Neuronal stem cell (in vitro differentiated cells): ENCODE results near the gene BRAT1.

Source experiments
- DNase-seq: peaks from one replicate; pipeline ENCODE4 v3.0.0-alpha.2; 2013; ENCODE audit warnings: low spot score
- H2AFZ ChIP-seq: one replicate; pipeline ENCODE4 v1.6.1; 2013; ENCODE audit warnings: mild to moderate bottlenecking, low read length, inconsistent platforms
- H2AK5ac ChIP-seq: 2 replicates; pipeline ENCODE4 v1.6.1; 2013; ENCODE audit warnings: low read depth, mild to moderate bottlenecking, inconsistent platforms, low read length, moderate library complexity, mixed read lengths
- H2BK120ac ChIP-seq: 2 replicates; pipeline ENCODE4 v1.6.1; 2013; ENCODE audit warnings: low read depth, mild to moderate bottlenecking, inconsistent platforms, low read length, moderate library complexity, mixed read lengths
- H2BK12ac ChIP-seq: one replicate; pipeline ENCODE4 v1.6.1; 2013; ENCODE audit warnings: low read length, inconsistent platforms
- H2BK15ac ChIP-seq: 2 replicates; pipeline ENCODE4 v1.6.1; 2013; ENCODE audit warnings: mild to moderate bottlenecking, low read length, inconsistent platforms, mixed read lengths
- H2BK5ac ChIP-seq: one replicate; pipeline ENCODE4 v1.6.1; 2013; ENCODE audit warnings: inconsistent platforms, mild to moderate bottlenecking, low read length, moderate library complexity
- H3K14ac ChIP-seq: one replicate; pipeline ENCODE4 v1.6.1; 2013; ENCODE audit warnings: low read length, inconsistent platforms
- H3K18ac ChIP-seq: 2 replicates; pipeline ENCODE4 v1.6.1; 2013; ENCODE audit warnings: low read length, inconsistent platforms
- H3K23ac ChIP-seq: 2 replicates; pipeline ENCODE4 v1.6.1; 2013; ENCODE audit warnings: low read depth, mild to moderate bottlenecking, mixed read lengths, low read length, inconsistent platforms; ENCODE audit not compliant: poor library complexity
- H3K27ac ChIP-seq: replicated peaks from 3 replicates; pipeline ENCODE4 v1.5.1; 2013; ENCODE audit warnings: low read length, inconsistent platforms
- H3K27me3 ChIP-seq, 3 experiments: 2 replicates each; pipeline ENCODE4 v1.6.1; 2013; ENCODE audit warnings: low read length in 3 of 3, mild to moderate bottlenecking in 2 of 3, inconsistent platforms in 1 of 3, low read depth in 1 of 3, mixed read lengths in 1 of 3, moderate library complexity in 1 of 3; ENCODE audit not compliant: control insufficient read depth in 3 of 3, insufficient read depth in 3 of 3
- H3K36me3 ChIP-seq, 2 donors: replicated peaks in 1 of 2; 2 replicates each; pipeline ENCODE4 v1.6.1; 2013; ENCODE audit warnings: low read length in 2 of 2; ENCODE audit not compliant: control insufficient read depth in 2 of 2, insufficient read depth in 2 of 2
- H3K4ac ChIP-seq: 2 replicates; pipeline ENCODE4 v1.6.1; 2013; ENCODE audit warnings: inconsistent platforms, mild to moderate bottlenecking, low read length, moderate library complexity
- H3K4me1 ChIP-seq, 2 donors: 1 replicate in 1 of 2; 2 replicates in 1 of 2; pipeline ENCODE4 v1.6.1; 2013; ENCODE audit warnings: low read length in 2 of 2, low read depth in 1 of 2; ENCODE audit not compliant: control insufficient read depth in 2 of 2, insufficient read depth in 1 of 2
- H3K4me2 ChIP-seq: one replicate; pipeline ENCODE4 v1.6.1; 2013; ENCODE audit warnings: mild to moderate bottlenecking, low read length, inconsistent platforms; ENCODE audit not compliant: insufficient read depth, poor library complexity, severe bottlenecking
- H3K4me3 ChIP-seq, 2 donors: 2 replicates each; pipeline ENCODE4 v1.5.1; 2013; ENCODE audit warnings: low read length in 2 of 2, mild to moderate bottlenecking in 2 of 2, inconsistent platforms in 1 of 2, moderate library complexity in 1 of 2
- H3K79me1 ChIP-seq: one replicate; pipeline ENCODE4 v1.6.1; 2013; ENCODE audit warnings: low read depth, mild to moderate bottlenecking, inconsistent platforms, low read length, moderate library complexity
- H3K9ac ChIP-seq: one replicate; pipeline ENCODE4 v1.6.1; 2013; ENCODE audit warnings: mild to moderate bottlenecking, low read depth, low read length, inconsistent platforms; ENCODE audit not compliant: poor library complexity
- H3K9me3 ChIP-seq, 2 donors: replicated peaks in 1 of 2; 2 replicates each; pipeline versions ENCODE3 to v1.6.1; 2013; ENCODE audit warnings: low read length in 2 of 2, mild to moderate bottlenecking in 2 of 2, inconsistent platforms in 1 of 2, low read depth in 1 of 2, mixed read lengths in 1 of 2, moderate library complexity in 1 of 2; ENCODE audit not compliant: control insufficient read depth in 2 of 2, insufficient read depth in 1 of 2
- H4K8ac ChIP-seq: one replicate; pipeline ENCODE4 v1.6.1; 2013; ENCODE audit warnings: low read depth, mild to moderate bottlenecking, inconsistent platforms, low read length, moderate library complexity
- H4K91ac ChIP-seq: one replicate; pipeline ENCODE4 v1.6.1; 2013; ENCODE audit warnings: low read length, low read depth, mild to moderate bottlenecking, inconsistent platforms; ENCODE audit not compliant: poor library complexity
- WGBS, 2 donors: extraction: QIAGEN DNeasy Blood & Tissue Kit; methylation state at CpG; one replicate each; pipeline ENCODE4 v1.1.7; 2013; ENCODE audit warnings: missing lambda C conversion rate in 2 of 2, mixed read lengths in 1 of 2; ENCODE audit not compliant: insufficient read length in 2 of 2, insufficient replicate concordance in 1 of 2; ENCODE audit errors: extremely low coverage in 2 of 2; 5-methylcytosine and 5-hydroxymethylcytosine counted together

Gene BRAT1

DNA sequence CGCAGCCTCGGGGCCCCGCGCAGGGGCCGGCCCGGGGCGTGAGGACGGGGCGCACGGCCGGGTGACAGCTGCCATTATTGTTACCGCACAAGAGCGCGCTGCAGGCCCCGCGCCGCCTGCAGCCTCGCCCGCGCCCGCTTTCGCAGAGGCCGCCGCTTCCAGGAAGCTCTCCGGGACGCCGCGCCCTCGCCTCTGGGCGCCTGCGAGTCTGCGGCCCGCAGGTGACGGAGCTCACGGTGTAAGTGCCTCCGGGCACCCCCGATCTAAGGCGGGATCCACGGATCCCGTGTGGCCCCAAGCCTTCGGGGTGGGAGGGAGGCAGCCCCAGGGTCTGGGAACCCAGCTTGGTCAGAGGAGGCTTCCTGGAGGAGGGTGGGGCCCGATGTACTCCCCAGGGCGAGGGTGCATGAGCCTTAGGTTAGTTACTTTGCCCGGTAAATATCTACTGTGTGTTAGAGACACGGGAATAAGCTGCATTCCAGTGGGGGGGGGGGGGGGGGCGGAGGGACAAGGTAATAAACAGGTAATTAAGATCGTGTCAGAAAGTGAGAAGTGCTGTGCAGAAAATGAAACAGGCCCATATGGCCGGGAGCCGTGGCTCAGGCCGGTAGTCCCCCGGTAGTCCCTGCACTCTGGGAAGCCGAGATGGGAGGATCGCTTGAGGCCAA is 4.1 kb upstream of the BRAT1 start:
- Histone ChIP-seq H3K27me3 (no peaks in the 10 kb centered on the region), H3K36me3 (no peaks in the 10 kb centered on the region), H2AK5ac (peak overlapping the region; percentile 90), H2BK15ac (peak overlapping the region; percentile 58), H4K8ac (no peak overlapping the region), H3K27ac (peak overlapping the region; percentile 54), H4K91ac (no peak overlapping the region), H2BK120ac (no peak overlapping the region), H3K18ac (peak overlapping the region; percentile 95), H3K14ac (peak overlapping the region; percentile 56), H2BK5ac (no peak overlapping the region), H3K4me1 (peaks cover 6 to 7% of the 10 kb centered on the region in 2 donors), H3K4me2 (peak overlapping the region; percentile 93), H3K79me1 (peaks cover 10% of the 10 kb centered on the region), H3K9ac (peak overlapping the region; percentile 88), H3K4ac (no peak overlapping the region), H3K23ac (peak overlapping the region; percentile 93), H2BK12ac (no peak overlapping the region), H2AFZ (peak overlapping the region; percentile 96), H3K9me3 (no peaks in the 10 kb centered on the region), H3K4me3 (peak overlapping the region; percentile 90 to 98)
- DNase-seq, result no peak
- no CpG with 5 or more reads among the region's 53 CpGs for WGBS, 2 donors

DNA sequence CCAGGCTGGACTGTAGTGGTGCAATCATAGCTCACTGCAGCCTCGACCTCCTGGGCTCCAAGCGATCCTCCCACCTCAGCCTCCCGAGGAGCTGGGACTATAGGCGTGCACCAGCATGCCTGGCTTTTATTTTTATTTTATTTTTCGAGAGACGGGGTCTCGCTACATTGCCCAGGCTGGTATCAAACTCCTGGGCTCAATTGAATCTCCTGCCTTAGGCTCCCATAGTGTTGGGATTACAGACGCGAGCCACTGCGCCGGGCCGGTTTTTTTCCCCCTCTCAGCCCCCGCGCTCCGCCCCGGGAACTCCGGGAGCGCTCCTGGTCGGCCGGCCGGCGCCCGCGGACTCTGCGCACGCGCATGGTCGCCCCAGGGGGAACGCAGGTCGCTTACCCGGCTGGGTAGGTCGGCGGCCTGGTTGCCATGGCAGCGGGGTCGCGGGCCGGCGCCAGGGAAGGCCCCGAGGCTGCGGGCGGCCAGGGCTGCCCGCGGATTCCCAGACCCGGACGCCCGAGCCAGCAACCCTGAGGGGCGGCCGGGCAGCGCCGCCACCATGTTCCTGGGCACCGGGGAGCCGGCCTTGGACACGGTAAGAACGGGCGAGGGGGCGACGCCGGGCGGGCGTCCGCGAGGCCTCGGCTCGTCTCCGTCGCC is 3.4 kb upstream of the BRAT1 start, which contains the start of gene IQCE:
IQCE (plus strand) TSS at position 351 of the 654 bp plus-strand sequence; CDS start at position 554, 203 bp downstream.
- H2BK120ac ChIP-seq, result no peak within 1 kb of the TSS
- H4K91ac ChIP-seq, result no peak within 1 kb of the TSS
- no peak within 1 kb of the TSS for H2BK5ac ChIP-seq
- peak within 1 kb of the TSS; percentile 93 for H3K23ac ChIP-seq
- peak within 1 kb of the TSS; percentile 88 for H3K9ac ChIP-seq
- H2BK15ac ChIP-seq, result peak within 1 kb of the TSS; percentile 58
- no peaks in the 10 kb centered on the region for H3K27me3 ChIP-seq
- H2AFZ ChIP-seq, result peak within 1 kb of the TSS; percentile 96
- peaks cover 11 to 12% of the 10 kb centered on the region in 2 donors for H3K4me1 ChIP-seq
- H3K27ac ChIP-seq, result peak within 1 kb of the TSS; percentile 54
- H2AK5ac ChIP-seq, result peak within 1 kb of the TSS; percentile 90
- no peak within 1 kb of the TSS for H4K8ac ChIP-seq
- no peaks in the 10 kb centered on the region for H3K9me3 ChIP-seq
- no peak within 1 kb of the TSS for H2BK12ac ChIP-seq
- peak within 1 kb of the TSS; percentile 90 to 98 for H3K4me3 ChIP-seq
- DNase-seq, result peak; percentile 95
- H3K14ac ChIP-seq, result peak within 1 kb of the TSS; percentile 56
- H3K4me2 ChIP-seq, result peak within 1 kb of the TSS; percentile 93
- peaks cover 3 to 5% of the 10 kb centered on the region in 2 donors for H3K36me3 ChIP-seq
- WGBS, 2 donors, result no CpG with 5 or more reads among the region's 66 CpGs
- no peak within 1 kb of the TSS for H3K4ac ChIP-seq
- peak within 1 kb of the TSS; percentile 95 for H3K18ac ChIP-seq
- H3K79me1 ChIP-seq, result peaks cover 14% of the 10 kb centered on the region

DNA sequence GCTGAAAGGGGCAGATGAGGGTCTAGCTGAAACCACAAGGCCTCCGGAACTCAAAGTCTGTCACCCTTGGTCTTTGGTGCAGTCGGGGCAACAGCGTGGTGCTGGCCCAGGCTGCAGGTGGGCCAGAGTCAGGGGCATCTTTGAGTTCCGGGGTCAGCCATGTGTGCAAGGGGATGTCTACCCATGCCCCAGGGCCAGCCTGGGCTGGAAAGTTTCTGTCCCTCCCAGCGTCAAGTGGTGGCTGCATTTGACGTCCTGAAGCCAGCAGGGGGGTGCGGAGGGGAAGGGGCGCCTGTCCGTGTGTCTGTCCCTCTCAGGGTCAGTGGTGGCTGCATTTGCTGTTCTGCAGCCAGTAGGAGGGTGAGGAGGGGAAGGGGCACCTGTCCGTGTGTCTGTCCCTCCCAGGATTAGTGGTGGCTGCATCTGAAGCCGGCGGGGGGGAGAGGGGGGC is 638 bp downstream of the BRAT1 start:
- Histone ChIP-seq H2AK5ac (peak overlapping the region; percentile 86), H2BK120ac (no peak overlapping the region), H3K23ac (peak overlapping the region; percentile 99), H3K4ac (peak overlapping the region; percentile 76), H3K27ac (no peak overlapping the region), H2BK12ac (no peak overlapping the region), H3K27me3 (no peaks in the 10 kb centered on the region), H3K18ac (peak overlapping the region; percentile 94), H2AFZ (peak overlapping the region; percentile 99), H4K91ac (no peak overlapping the region), H2BK15ac (peak overlapping the region; percentile 67), H3K4me1 (peaks cover 11 to 12% of the 10 kb centered on the region in 2 donors), H3K9me3 (no peaks in the 10 kb centered on the region), H3K4me3 (peak overlapping the region; percentile 84 to 88), H3K79me1 (peaks cover 10% of the 10 kb centered on the region), H4K8ac (no peak overlapping the region), H3K4me2 (peak overlapping the region; percentile 97), H3K36me3 (peaks cover 5 to 42% of the 10 kb centered on the region in 2 donors), H3K9ac (peak overlapping the region; percentile 99), H3K14ac (peak overlapping the region; percentile 63), H2BK5ac (peak overlapping the region; percentile 100)
- no peak for DNase-seq
- WGBS, 2 donors, result no CpG with 5 or more reads among the region's 12 CpGs
